Hippocampal formation (tissue), 2 donors: ENCODE measurements around the gene DAB2.

Experiments used
- DNase-seq, 2 donors: peaks; one replicate each; lab custom pipeline; 2025; lab: John Stamatoyannopoulos, UW

Gene DAB2

DNA sequence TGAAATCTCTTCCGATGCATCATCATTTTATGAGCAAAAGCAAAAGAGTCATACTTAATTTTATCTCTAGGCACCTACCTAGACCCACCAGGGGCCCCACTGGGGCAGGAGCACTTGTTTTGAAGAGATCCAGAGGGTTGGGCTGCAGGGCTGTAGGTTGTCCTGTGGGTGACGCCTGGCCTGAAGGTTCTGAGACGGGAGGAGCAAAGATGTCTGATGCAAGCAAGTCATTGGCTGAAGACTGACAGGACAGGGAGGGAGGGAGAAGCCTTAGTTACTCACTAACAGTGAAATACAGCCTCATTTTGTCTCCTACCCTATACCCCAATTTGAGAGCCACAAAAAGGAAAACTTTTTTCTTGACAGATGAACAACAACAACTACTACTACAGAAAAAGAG, 43.4 kb downstream of the DAB2 start:
- no peak for DNase-seq

DNA sequence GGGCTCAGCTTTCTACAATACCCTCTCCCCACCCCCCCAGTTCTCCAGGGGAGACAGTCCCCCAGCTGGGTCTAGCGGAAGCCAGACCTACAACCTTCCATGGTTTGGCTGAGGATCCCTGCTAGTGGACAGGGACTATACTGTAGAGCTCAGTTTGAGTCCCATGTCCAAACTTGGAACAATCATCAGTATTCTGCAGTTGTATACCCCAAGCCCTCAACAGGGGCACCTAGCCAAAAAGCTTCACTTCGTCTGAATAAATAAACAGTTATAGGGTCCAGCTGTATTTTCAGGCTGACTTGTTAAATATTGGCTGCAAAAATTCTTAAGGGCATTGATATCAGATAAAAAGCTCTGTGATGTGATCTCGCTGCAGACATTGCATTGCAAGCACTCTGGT, 45.1 kb downstream of the DAB2 start:
- DNase-seq: no peak

DNA sequence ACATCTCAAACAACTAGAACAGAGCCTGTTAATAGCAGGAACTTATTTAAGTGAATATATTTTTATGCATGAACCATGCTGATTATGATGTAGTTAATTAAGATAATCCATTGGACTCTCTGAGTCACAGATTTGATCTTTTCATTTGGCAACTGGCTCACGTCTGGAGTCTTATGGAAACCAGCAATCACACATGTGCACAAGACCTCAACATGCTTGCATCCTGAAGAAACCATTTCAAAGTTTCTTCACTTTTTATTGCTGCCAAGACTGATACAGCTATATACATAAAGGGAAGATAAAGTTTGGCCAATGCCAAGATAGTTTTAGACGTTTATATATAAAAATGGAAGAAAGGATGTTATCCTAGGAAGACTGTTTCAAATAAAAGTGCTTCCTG, 47.2 kb downstream of the DAB2 start:
- no peak for DNase-seq

DNA sequence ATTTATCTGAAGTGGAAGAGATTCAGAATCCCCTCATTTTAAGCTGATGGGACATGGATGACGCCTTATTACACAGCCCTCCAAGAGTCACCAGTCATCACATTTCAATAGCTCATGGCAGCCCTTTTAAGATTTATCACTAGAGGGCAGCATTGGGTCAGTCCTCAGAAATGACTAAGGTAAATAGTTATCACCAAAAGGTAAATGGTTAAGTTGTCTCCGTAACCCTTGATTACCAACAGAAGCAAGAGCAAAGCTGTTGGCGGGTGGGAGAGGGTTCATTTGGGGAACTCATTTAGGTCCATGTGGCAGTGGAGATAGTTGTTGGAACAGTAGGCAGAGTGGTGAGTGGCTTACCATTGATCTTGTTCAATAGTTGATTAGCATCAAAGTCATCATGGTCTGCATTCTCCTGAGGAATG, 48.5 kb downstream of the DAB2 start:
- peak in 1 of 2 donors; percentile 46 for DNase-seq

DNA sequence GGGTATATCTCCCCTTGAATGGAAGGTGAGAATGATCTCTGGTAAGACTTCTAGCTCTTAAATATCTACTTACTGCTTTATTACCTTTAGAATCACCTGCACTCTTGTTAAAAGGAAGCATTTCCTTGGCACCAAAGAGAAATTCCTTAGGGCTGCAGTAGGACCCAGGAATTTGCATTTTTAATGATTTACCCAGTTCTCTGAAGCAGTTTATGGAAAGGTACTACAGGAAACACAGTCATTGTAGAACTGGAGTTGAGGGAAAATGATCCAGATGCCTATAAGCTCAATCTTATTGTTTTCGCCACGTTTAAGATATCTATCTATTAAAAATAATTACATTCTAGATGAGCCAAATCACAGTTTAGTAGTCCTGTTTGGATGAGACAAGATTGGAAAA, 51.0 kb downstream of the DAB2 start:
- no peak for DNase-seq

DNA sequence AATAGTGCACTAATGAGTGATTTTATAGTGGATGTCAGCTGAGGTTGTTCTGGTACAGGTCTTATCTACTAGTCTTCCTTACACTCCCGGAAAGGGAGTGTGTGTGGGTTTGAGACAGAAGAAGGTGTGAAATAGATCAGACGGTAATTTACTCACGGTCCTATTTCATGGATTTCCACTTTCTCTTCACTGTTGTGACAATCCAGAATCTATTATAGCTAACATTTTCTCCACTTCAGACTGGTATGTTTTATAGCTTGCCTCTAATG, 53.5 kb downstream of the DAB2 start:
- no peak for DNase-seq

- no peak for DNase-seq
Observed at GRCh38 chr5:39370555-39371366, 54.0 kb downstream of the DAB2 start.

DNA sequence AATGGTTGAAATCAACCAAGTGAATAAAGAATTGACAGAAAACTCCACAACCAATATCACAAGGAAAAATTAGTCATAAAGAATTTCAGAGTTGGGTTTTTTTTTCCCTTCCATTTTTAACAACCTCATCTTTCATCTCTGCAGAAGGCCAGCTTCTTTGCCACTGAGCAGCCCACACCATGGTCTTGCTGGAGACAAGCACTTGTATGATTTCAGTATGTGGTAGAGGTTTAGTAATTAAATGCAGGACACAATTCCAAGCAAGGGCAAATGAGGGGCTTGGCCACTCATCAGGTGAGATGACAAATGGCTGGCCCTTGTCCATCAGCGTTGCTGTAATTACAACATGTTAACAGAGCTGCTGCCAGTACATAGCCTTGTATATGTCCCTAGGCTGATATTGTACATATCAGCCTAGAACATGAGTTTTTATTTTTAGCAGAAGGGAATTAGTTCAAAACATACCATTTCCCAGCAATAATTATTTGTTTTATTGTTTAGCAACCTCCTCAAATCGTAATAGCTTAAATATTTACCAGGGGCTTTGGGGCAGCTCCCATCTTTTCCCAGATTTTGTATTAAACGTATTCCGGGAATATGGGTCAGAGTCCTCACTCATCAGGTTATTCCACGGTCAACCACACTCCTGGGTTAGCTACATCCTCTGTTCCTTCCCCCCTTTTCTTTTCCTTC, 55.5 kb downstream of the DAB2 start:
- DNase-seq: no peak

DNA sequence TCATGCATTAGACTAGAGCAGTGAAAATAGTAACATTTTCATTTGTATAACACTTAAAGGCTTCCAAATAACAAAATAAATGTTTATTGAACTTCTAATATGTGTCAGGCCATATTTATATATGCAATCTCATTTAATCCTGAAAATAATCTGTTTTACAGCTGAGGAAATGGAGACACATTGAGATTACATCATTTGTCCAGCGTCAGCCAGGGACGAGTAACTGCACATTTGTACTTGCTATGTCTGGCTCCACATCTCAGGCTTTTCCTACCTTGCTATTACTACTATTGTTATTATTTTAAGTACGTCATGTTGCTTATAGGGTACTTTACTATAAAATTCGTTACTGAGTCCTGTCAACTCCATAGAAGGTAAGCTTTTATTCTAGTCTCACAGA, 56.7 kb downstream of the DAB2 start:
- DNase-seq: no peak

DNA sequence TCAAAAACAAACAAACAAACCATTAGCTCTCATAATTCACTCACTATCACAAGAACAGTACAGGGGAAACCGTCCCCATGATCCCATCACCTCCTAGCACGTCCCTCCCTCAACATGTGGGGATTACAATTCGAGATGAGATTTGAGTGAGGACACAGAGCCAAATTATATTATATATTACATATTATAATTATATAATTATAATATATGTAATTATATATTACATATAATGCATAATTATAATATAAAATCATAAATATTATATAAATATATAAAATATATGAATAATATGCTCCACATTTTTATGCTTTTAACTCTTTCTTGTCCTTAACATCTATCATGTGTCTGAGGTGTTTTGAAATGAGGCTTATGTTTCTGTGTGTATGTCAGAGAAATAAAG, 57.1 kb downstream of the DAB2 start:
- DNase-seq: no peak

- DNase-seq: no peak
Observed at GRCh38 chr5:39364367-39364766, 60.4 kb downstream of the DAB2 start, which contains the start of gene C9. Gene C9, minus strand, starts transcription at chr5:39364495. Its CDS starts 31 bp downstream, at chr5:39364464.

DNA sequence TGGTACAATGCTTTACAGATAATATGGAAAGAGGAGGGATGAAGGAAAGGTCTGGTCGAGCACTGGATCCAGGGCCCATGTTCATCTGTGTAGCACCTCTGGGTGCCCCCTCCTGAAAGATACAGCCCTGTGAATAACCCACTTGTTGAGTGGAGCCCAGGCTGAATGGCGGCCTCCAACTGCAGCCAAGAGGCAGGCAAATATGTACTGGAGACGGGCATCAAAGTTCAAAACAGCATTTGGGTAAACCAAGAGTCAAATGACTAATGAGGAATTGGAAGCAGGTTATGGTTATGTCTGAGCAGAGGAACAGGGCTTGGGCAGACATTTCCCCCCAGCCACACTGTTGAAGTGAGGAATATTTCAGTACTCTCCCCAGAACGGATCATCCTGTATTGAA, 61.6 kb downstream of the DAB2 start:
- DNase-seq: no peak

DNA sequence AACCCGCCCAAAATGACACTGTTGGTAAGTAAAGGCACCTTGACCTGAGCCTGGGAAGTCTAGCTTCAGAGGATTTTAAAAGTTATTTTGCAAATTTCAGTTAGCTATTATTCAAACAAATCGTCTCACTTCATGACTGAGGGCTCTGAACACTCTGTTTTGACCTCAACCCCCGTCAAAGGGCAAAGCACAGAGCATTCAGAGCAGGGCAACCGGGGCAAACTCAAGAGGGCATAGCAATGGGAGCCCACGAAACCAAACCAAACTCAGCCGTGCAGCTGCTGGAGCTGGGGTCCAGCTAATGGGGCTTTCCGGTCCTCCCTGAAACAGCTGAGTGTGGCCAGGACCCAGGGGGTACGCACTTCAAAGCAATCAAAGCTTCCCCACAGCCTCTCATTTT, 62.1 kb downstream of the DAB2 start:
- DNase-seq: no peak

GRCh38 chr5:39361306-39361705, 63.5 kb downstream of the DAB2 start:
- no peak for DNase-seq

DNA sequence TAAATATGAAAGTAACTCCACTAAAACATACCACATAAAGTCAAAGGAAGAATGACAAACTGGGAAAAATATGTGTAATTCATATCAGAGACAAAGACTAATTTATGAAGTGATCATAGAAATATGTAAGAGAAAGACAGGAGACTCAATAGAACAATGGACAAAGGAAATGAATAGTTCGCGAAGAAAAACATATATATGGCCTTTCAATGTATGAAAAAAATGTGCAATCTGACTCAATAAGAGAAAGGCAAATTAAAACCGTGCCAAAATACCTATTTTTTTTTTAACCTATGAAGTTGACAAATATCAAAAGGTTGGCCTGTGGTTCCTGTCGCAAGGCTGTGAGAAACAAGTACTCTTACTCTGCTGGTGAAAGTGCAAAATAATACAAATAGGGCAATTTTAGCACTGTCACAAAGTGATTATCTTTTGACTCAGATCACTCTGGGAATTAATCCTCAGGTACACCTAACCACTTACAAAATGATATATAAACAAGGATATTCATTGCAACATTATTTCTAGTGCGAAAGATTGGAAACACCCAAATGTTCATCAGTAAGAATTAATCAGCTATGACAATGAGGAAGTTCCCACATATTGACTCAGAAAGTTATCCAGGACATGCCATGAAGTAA, 64.2 kb downstream of the DAB2 start:
- DNase-seq: no peak

DNA sequence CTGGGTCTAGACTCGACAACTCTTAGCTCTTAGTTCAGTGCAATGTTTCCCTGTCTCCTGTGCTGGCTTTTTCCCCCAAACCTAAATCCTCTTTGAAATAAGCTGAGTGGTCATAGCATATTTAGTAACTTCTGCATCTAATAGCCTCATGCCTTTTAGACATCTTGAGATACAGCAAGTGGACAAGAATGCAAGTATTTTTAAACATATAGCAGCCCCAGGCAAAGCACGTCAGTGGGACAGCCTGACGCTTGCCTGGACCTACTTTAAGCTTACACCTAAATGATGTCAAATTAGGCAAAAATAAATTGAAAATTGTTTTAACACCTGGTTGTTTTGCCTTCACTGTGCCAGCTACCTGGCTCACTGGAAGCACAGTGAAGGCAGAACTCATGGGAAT, 68.5 kb downstream of the DAB2 start:
- no peak for DNase-seq

DNA sequence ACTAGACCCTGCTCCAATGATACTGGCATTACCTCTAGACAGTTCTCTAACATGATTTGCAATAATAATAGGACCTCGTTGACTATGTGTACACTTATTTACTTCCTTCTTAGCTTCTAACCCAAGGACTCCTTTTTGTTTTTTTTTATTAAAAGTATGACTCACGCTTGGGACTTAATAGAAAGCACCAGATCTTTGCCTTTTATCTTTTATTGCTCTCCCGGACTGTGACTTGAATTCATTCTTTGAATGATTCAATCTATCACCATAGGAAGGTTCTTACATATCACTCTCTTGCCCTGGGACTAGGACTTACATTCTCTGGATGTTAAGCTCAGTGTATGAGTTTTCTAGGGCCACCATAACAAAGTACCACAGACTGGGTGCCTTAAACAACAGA, 69.5 kb downstream of the DAB2 start:
- DNase-seq: no peak

- no peak for DNase-seq
Observed at GRCh38 chr5:39353717-39354399, 70.9 kb downstream of the DAB2 start.

- DNase-seq: no peak
Observed at GRCh38 chr5:39352951-39353350, 71.8 kb downstream of the DAB2 start.

GRCh38 chr5:39352170-39352569, 72.6 kb downstream of the DAB2 start:
- DNase-seq: no peak

DNA sequence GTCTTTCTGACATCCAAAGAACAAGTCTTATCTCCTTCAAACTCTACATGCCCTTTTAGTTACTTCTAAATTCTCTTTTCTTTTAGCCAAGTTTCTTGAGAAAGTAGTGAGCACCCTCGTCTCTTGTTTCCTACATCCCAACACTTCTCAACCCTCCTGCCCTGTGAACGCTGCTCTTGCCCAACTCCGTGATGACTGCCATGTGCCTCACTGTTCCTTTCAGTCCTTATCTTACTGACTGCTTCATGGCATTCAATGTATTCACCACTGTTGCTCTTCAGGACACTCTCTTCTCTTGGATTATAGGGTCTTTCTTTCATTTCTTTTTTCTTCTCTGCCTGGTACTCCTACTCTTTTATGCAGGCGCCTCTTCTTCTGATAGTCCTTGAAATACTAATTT, 75.3 kb downstream of the DAB2 start:
- no peak for DNase-seq

DNA sequence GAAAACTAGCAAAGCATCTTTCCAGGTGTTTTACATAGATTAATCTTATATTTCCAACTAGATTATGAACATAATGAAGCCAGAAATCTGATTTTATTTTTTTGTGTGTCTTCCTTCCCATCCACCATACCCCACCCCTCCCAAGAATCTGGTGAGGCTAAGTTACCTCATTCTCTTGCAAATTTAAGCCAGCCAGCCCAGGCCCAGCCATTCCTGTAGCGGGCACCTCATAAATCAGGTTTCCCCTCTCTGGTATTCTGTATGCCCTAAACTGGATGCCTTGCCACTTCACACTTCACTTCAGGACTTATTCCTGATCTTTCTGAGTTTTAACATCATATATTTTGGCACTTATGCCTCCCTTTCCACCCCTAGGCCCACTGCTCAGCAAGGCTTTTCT, 82.3 kb downstream of the DAB2 start:
- no peak for DNase-seq

GRCh38 chr5:39341896-39342295, 82.9 kb downstream of the DAB2 start:
- no peak for DNase-seq
